HepG2 (cell line): ENCODE measurements around the gene ATP10A. TPM values are rescaled to one million over a fixed set of nuclear protein-coding genes. Genes with fewer than 3 reads are reported as not detected.

ENCODE experiments used
- ATAC-seq: fragments of 200-7000 bp; cut with Tn5 transposase; 3 replicates; pipeline ENCODE4 v1.9.1; 2020; ENCODE audit warnings: mild to moderate bottlenecking, moderate library complexity
- BruUV-seq: library from RNA; stranded (reverse); fragments of 400-500 nt; replicated peaks from 2 replicates; lab custom pipeline; 2021; lab: Mats Ljungman, UMichigan
- CTCF ChIA-PET: fragments of 300-600 bp; formaldehyde crosslinking; extraction: SDS; loops from one replicate; lab custom pipeline; 2021; ENCODE audit warnings: low total read pairs, inconsistent platforms, low intra/inter-chr PET ratio; lab: Yijun Ruan, JAX
- POLR2A ChIA-PET: fragments of 350-600 bp; sonication (Branson Sonifier 250); formaldehyde crosslinking; loops from one replicate; lab custom pipeline; 2020; ENCODE audit warnings: antibody characterized with exemption, inconsistent platforms; lab: Yijun Ruan, JAX
- DNase-seq: peaks from one replicate; pipeline ENCODE4 v3.0.0-alpha.2; 2015; ENCODE audit warnings: low spot score
- FAIRE-seq: peaks from 3 replicates; lab custom pipeline; 2011; peaks lifted over from hg19 to GRCh38; lab: Jason Lieb, UNC
- H2AFZ ChIP-seq: one replicate; pipeline ENCODE4 v1.6.1; 2011; ENCODE audit warnings: low read length, inconsistent platforms
- H3K27ac ChIP-seq: fragments of 300-600 bp; 3 replicates; pipeline ENCODE4 v1.8.0; 2011; ENCODE audit warnings: mixed run types, mild to moderate bottlenecking, mixed read lengths, low read length, inconsistent platforms; ENCODE audit not compliant: insufficient read depth; ENCODE audit errors: extremely low read length
- H3K27me3 ChIP-seq, 2 experiments: fragments of 200-600 bp in 1 of 2; 2 replicates in 1 of 2; 3 replicates in 1 of 2; pipeline versions ENCODE4 v1.6.0 to v1.8.0; 2011; ENCODE audit warnings: low read length in 2 of 2, mild to moderate bottlenecking in 2 of 2, moderate library complexity in 2 of 2, inconsistent platforms in 1 of 2; ENCODE audit not compliant: insufficient read depth in 2 of 2, control insufficient read depth in 1 of 2
- H3K36me3 ChIP-seq, 2 experiments: fragments of 200-600 bp in 1 of 2; replicated peaks in 1 of 2; 2 replicates in 1 of 2; 3 replicates in 1 of 2; pipeline versions ENCODE4 v1.5.1 to v1.8.0; 2011; ENCODE audit warnings: low read length in 2 of 2, inconsistent platforms in 1 of 2; ENCODE audit not compliant: insufficient read depth in 2 of 2, control insufficient read depth in 1 of 2
- H3K4me1 ChIP-seq: 2 replicates; pipeline ENCODE4 v1.5.1; 2012; ENCODE audit warnings: low read length, inconsistent platforms; ENCODE audit not compliant: insufficient read depth
- H3K4me2 ChIP-seq: 2 replicates; pipeline ENCODE4 v1.6.0; 2011; ENCODE audit warnings: low read depth, low read length, inconsistent platforms
- H3K4me3 ChIP-seq, 3 experiments: fragments of 200-600 bp in 1 of 3; sonication (generic), shearing (Covaris generic) in 1 of 3; replicated peaks in 1 of 3; 2 replicates each; pipeline ENCODE4 v1.5.1; 2011 to 2016; ENCODE audit warnings: low read length in 3 of 3, inconsistent platforms in 2 of 3, low read depth in 2 of 3, mild to moderate bottlenecking in 2 of 3, control low read depth in 1 of 3, mixed read lengths in 1 of 3; ENCODE audit not compliant: insufficient read depth in 1 of 3
- H3K79me2 ChIP-seq: one replicate; pipeline ENCODE4 v1.6.1; 2011; ENCODE audit warnings: low read length, inconsistent platforms; ENCODE audit not compliant: insufficient read depth
- H3K9ac ChIP-seq: 2 replicates; pipeline ENCODE4 v1.6.0; 2011; ENCODE audit warnings: mild to moderate bottlenecking, low read depth, low read length, inconsistent platforms; ENCODE audit not compliant: insufficient read depth
- H3K9me3 ChIP-seq: 2 replicates; pipeline ENCODE4 v1.5.1; 2012; ENCODE audit warnings: mild to moderate bottlenecking, low read length
- H4K20me1 ChIP-seq: 2 replicates; pipeline ENCODE4 v1.6.0; 2011; ENCODE audit warnings: inconsistent platforms, mild to moderate bottlenecking, low read length, moderate library complexity; ENCODE audit not compliant: insufficient read depth
- MLX ChIP-seq: IDR thresholded peaks from 2 replicates; pipeline ENCODE4 v1.6.1; 2016
- POGK ChIP-seq: sonication (generic); formaldehyde crosslinking; conservative IDR thresholded peaks from 2 replicates; pipeline ENCODE4 v1.8.0; 2022; ENCODE audit warnings: mild to moderate bottlenecking, moderate library complexity, missing genetic modification reagents
- POLR2A ChIP-seq, 2 experiments: IDR thresholded peaks; 2 replicates each; pipeline ENCODE4 v1.6.1; 2011; ENCODE audit warnings: low read depth in 2 of 2, low read length in 2 of 2, mild to moderate bottlenecking in 1 of 2, moderate library complexity in 1 of 2; ENCODE audit not compliant: insufficient read depth in 1 of 2
- RBAK ChIP-seq: sonication (generic); formaldehyde crosslinking; IDR thresholded peaks from 2 replicates; pipeline ENCODE4 v1.5.1; 2020; ENCODE audit warnings: mild to moderate bottlenecking, missing genetic modification reagents
- SALL1 ChIP-seq: sonication (generic); formaldehyde crosslinking; IDR thresholded peaks from 2 replicates; pipeline ENCODE4 v1.8.0; 2022; ENCODE audit warnings: mild to moderate bottlenecking, missing genetic modification reagents
- SMAD9 ChIP-seq: sonication (generic); formaldehyde crosslinking; IDR thresholded peaks from 2 replicates; pipeline ENCODE4 v1.5.1; 2020; ENCODE audit warnings: mild to moderate bottlenecking, missing genetic modification reagents
- SRSF9 ChIP-seq: fragments of 200-400 bp; formaldehyde crosslinking; IDR thresholded peaks from 2 replicates; pipeline ENCODE4 v1.6.1; 2018; ENCODE audit warnings: borderline replicate concordance, mild to moderate bottlenecking, low read depth, low read length; ENCODE audit not compliant: insufficient read depth, poor library complexity, severe bottlenecking
- ZBTB33 ChIP-seq: sonication (generic); formaldehyde crosslinking; IDR thresholded peaks from 2 replicates; pipeline ENCODE4 v1.4.0; 2020; ENCODE audit warnings: missing genetic modification reagents
- ZFP62 ChIP-seq: sonication (generic); formaldehyde crosslinking; IDR thresholded peaks from 2 replicates; pipeline ENCODE4 v1.4.0; 2020; ENCODE audit warnings: missing genetic modification reagents
- ZFP82 ChIP-seq: sonication (generic); formaldehyde crosslinking; IDR thresholded peaks from 2 replicates; pipeline ENCODE4 v1.5.1; 2020; ENCODE audit warnings: mild to moderate bottlenecking, missing genetic modification reagents, borderline replicate concordance
- ZNF12 ChIP-seq: sonication (generic); formaldehyde crosslinking; IDR thresholded peaks from 2 replicates; pipeline ENCODE4 v1.5.0; 2020; ENCODE audit warnings: missing genetic modification reagents
- ZNF143 ChIP-seq: sonication (generic); formaldehyde crosslinking; IDR thresholded peaks from 2 replicates; pipeline ENCODE4 v1.4.0; 2020; ENCODE audit warnings: missing genetic modification reagents
- ZNF382 ChIP-seq: sonication (generic); formaldehyde crosslinking; IDR thresholded peaks from 2 replicates; pipeline ENCODE4 v1.5.0; 2020; ENCODE audit warnings: missing genetic modification reagents, mild to moderate bottlenecking, borderline replicate concordance
- ZNF572 ChIP-seq: sonication (generic); formaldehyde crosslinking; IDR thresholded peaks from 2 replicates; pipeline ENCODE4 v1.5.1; 2020; ENCODE audit warnings: mild to moderate bottlenecking, missing genetic modification reagents
- ZNF589 ChIP-seq: sonication (generic); formaldehyde crosslinking; conservative IDR thresholded peaks from 2 replicates; pipeline ENCODE4 v1.8.0; 2022; ENCODE audit warnings: mild to moderate bottlenecking, moderate library complexity, missing genetic modification reagents
- WGBS: methylation state at CpG from one replicate; pipeline ENCODE4 v1.1.6; 2017; ENCODE audit warnings: low lambda C conversion rate; 5-methylcytosine and 5-hydroxymethylcytosine counted together
- in situ Hi-C: cut with HindIII; loops from 2 replicates; pipeline ENCODE4 v1.10.0; 2017; ENCODE audit warnings: low pct_unique_long_range_greater_than_20kb; ENCODE audit not compliant: extremely low pct_ligation_motif_present
- intact Hi-C: fragments of 100-400 bp; cut with micrococcal nuclease; formaldehyde crosslinking; loops from one replicate; pipeline ENCODE4 v1.10.0; 2022; ENCODE audit not compliant: unreplicated experiment
- polyA plus RNA-seq, 8 experiments: library from polyadenylated mRNA; depleted of rRNA in 3 of 8; stranded (reverse) in 7 of 8; unstranded in 1 of 8; fragments of >200 nt; fragmentation: Illumina TruSeq in 4 of 8; extraction: Trizol in 4 of 8; gene quantifications; 2 replicates each; pipeline versions ENCODE4 v1.2.1 to v1.2.3, GENCODE V29; 2011 to 2016; ENCODE audit warnings: low read depth in 4 of 8, missing spikeins in 1 of 8, mixed read lengths in 1 of 8; ENCODE audit not compliant: insufficient read depth in 1 of 8
- total RNA-seq, 5 experiments: library from RNA; depleted of rRNA; stranded (reverse); fragments of >200 nt; fragmentation: Illumina TruSeq; extraction: Trizol; gene quantifications; 2 replicates each; pipeline ENCODE4 v1.2.3, GENCODE V29; 2016; ENCODE audit warnings: low read depth in 1 of 5

ATP10A gene
- total and polyA plus RNA-seq, 2 of the 13 experiments (the other 11 are each of a cell fraction or from before 2014, with no cell fraction given): 0.58 to 4.2 TPM

- Histone ChIP-seq H3K27me3 (no peaks in the 10 kb centered on the region), H2AFZ (no peak overlapping the region), H3K4me3 (no peak overlapping the region), H4K20me1 (no peaks in the 10 kb centered on the region), H3K27ac (no peak overlapping the region), H3K9me3 (no peaks in the 10 kb centered on the region), H3K36me3 (no peaks in the 10 kb centered on the region), H3K4me1 (peaks cover 25% of the 10 kb centered on the region), H3K9ac (no peak overlapping the region), H3K79me2 (no peaks in the 10 kb centered on the region), H3K4me2 (no peak overlapping the region)
- intact Hi-C loops (no loop called here), in situ Hi-C loops (no loop called here)
- FAIRE-seq (no peak), ATAC-seq (no peak), DNase-seq (no peak)
- no TSS peak for BruUV-seq
- POLR2A ChIA-PET: no interaction called here
- CTCF ChIA-PET: no interaction called here
- 48% methylated on average over 1 of the region's 1 CpG for WGBS
- TF ChIP-seq POLR2A (IDR thresholded peaks at IDR 0.05; ENCODE audit: insufficient read depth in 1 of 2, low read depth in 2 of 2, low read length in 2 of 2): no peak
- no peak for TF ChIP-seq SMAD9
- no peak for TF ChIP-seq ZNF12 (CRISPR knock-in tag)
- TF ChIP-seq ZNF589 (CRISPR knock-in tag): no peak
Measured at GRCh38 chr15:25768271-25768670, 94.9 kb downstream of the ATP10A start.

GRCh38 chr15:25767356-25768151 is 95.6 kb downstream of the ATP10A start:
- peaks cover 25% of the 10 kb centered on the region for H3K4me1 ChIP-seq
- no peaks in the 10 kb centered on the region for H3K9me3 ChIP-seq
- ATAC-seq (no peak), DNase-seq (no peak), FAIRE-seq (no peak)
- H4K20me1 ChIP-seq: no peaks in the 10 kb centered on the region
- no TSS peak for BruUV-seq
- CTCF ChIA-PET: no interaction called here
- H3K9ac ChIP-seq: no peak overlapping the region
- intact Hi-C loops (no loop called here), in situ Hi-C loops (no loop called here)
- no peaks in the 10 kb centered on the region for H3K79me2 ChIP-seq
- H3K4me2 ChIP-seq: no peak overlapping the region
- H3K27ac ChIP-seq: no peak overlapping the region
- no peak overlapping the region for H2AFZ ChIP-seq
- H3K4me3 ChIP-seq: no peak overlapping the region
- 54% methylated on average over 2 of the region's 13 CpGs for WGBS
- H3K36me3 ChIP-seq: no peaks in the 10 kb centered on the region
- no peaks in the 10 kb centered on the region for H3K27me3 ChIP-seq
- POLR2A ChIA-PET: no interaction called here
- no peak for TF ChIP-seq RBAK
- TF ChIP-seq MLX: no peak
- TF ChIP-seq ZNF572: no peak
- TF ChIP-seq SRSF9: no peak
- no peak for TF ChIP-seq SALL1 (CRISPR knock-in tag)
- no peak for TF ChIP-seq ZNF382
- TF ChIP-seq ZBTB33: no peak
- TF ChIP-seq ZFP82: no peak
- TF ChIP-seq ZNF143: no peak
- TF ChIP-seq POGK (CRISPR knock-in tag): no peak
- no peak for TF ChIP-seq ZFP62 (CRISPR knock-in tag)
